ENCODE data around the gene WDR20.

- no peak for TF ChIP-seq POLR2AphosphoS5 (IDR thresholded peaks at IDR 0.05)
- no peak for TF ChIP-seq POLR2A (IDR thresholded peaks at IDR 0.05)
- TF ChIP-seq CTCF (IDR thresholded peaks at IDR 0.05): no peak
- no peak for TF ChIP-seq EP300 (IDR thresholded peaks at IDR 0.05)
Measured at GRCh38 chr14:102182190-102182589, 42.5 kb downstream of the WDR20 start.
